Muscle layer of colon (tissue), 2 donors: ENCODE measurements around the gene OR5J2.
"Not testable (repeated sequence)": the region's sequence is repeated elsewhere in the genome, so short reads cannot be mapped to it uniquely, and the experiment has no call there.

Experiments used
- H3K27ac ChIP-seq: one replicate; pipeline ENCODE4 v1.7.0; 2013; ENCODE audit warnings: low read depth, mild to moderate bottlenecking, low read length, moderate library complexity
- H3K27me3 ChIP-seq, 2 donors: one replicate each; pipeline ENCODE4 v1.7.0; 2013; ENCODE audit warnings: low read length in 2 of 2, mild to moderate bottlenecking in 2 of 2; ENCODE audit not compliant: insufficient read depth in 2 of 2, control insufficient read depth in 1 of 2
- H3K36me3 ChIP-seq: one replicate; pipeline ENCODE4 v1.7.0; 2013; ENCODE audit warnings: mild to moderate bottlenecking, low read length; ENCODE audit not compliant: insufficient read depth
- H3K4me1 ChIP-seq: one replicate; pipeline ENCODE4 v1.7.0; 2013; ENCODE audit warnings: mild to moderate bottlenecking, low read length; ENCODE audit not compliant: insufficient read depth
- H3K4me3 ChIP-seq, 2 donors: one replicate each; pipeline ENCODE4 v1.7.0; 2013; ENCODE audit warnings: low read length in 2 of 2, low read depth in 1 of 2, mild to moderate bottlenecking in 1 of 2, moderate library complexity in 1 of 2
- H3K9ac ChIP-seq: one replicate; pipeline ENCODE4 v1.7.0; 2013; ENCODE audit warnings: low read length
- H3K9me3 ChIP-seq: one replicate; pipeline ENCODE4 v1.7.0; 2013; ENCODE audit warnings: mild to moderate bottlenecking, low read length
- donor health status: abdominal sarcoma.
- donor health status: Adenocarcinoma of cecum.

OR5J2 gene

GRCh38 chr11:56176318-56176717 is at the start of gene OR5J2:
Gene OR5J2 (plus strand): TSS chr11:56176618. CDS start chr11:56176618, 0 bp downstream.
- no peak within 1 kb of the TSS for H3K4me3 ChIP-seq
- H3K9me3 ChIP-seq: no peaks in the 10 kb centered on the region
- no peak within 1 kb of the TSS for H3K27ac ChIP-seq
- no peaks in the 10 kb centered on the region for H3K27me3 ChIP-seq
- no peaks in the 10 kb centered on the region for H3K4me1 ChIP-seq
- H3K9ac ChIP-seq: no peak within 1 kb of the TSS
- H3K36me3 ChIP-seq: no peaks in the 10 kb centered on the region

- Histone ChIP-seq H3K4me1 (no peaks in the 10 kb centered on the region), H3K9ac (no peak within 1 kb of the TSS), H3K36me3 (no peaks in the 10 kb centered on the region), H3K4me3 (no peak within 1 kb of the TSS), H3K27ac (no peak within 1 kb of the TSS), H3K9me3 (no peaks in the 10 kb centered on the region), H3K27me3 (no peaks in the 10 kb centered on the region)
Observed at GRCh38 chr11:56140151-56140661, 36.2 kb upstream of the OR5J2 start, which contains the start of gene OR8J3. Gene OR8J3 (minus strand): TSS chr11:56140201. CDS start chr11:56137718, 2,483 bp downstream.

- not testable (repeated sequence) for H3K4me3 ChIP-seq, H3K4me1 ChIP-seq, H3K9ac ChIP-seq, H3K27ac ChIP-seq, H3K27me3 ChIP-seq, H3K9me3 ChIP-seq, H3K36me3 ChIP-seq
Observed at GRCh38 chr11:56143681-56144080, 32.7 kb upstream of the OR5J2 start.

- H3K27me3 ChIP-seq: no peaks in the 10 kb centered on the region
- H3K4me3 ChIP-seq: no peak overlapping the region
- H3K27ac ChIP-seq: no peak overlapping the region
- H3K9me3 ChIP-seq: no peaks in the 10 kb centered on the region
- H3K9ac ChIP-seq: no peak overlapping the region
- no peaks in the 10 kb centered on the region for H3K4me1 ChIP-seq
- H3K36me3 ChIP-seq: no peaks in the 10 kb centered on the region
Observed at GRCh38 chr11:56151376-56151775, 25.0 kb upstream of the OR5J2 start.

DNA sequence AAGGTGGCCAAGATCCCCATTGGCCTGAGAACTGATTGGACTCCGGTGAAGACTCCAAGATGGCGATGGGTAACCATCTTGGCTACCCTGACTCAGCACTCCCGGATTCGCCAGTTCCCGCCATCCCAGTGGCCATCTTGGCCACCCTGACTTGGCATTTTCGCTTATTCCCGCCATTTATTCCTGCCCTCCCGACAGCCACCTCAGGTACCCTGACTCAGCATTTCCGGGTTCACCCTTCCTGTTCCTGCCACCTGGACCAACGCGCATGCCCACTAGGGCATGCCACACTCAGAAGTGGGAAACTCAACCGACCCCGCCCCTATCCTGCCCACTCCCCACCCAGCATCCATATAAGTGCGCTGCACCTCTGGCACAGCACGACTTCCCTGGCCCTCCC is 24.1 kb upstream of the OR5J2 start:
- no peak overlapping the region for H3K4me3 ChIP-seq

GRCh38 chr11:56160217-56160616 is 16.2 kb upstream of the OR5J2 start, which contains the start of gene OR8K5:
Gene OR8K5 (minus strand): TSS chr11:56160317. CDS start chr11:56160317, 0 bp downstream.
- Histone ChIP-seq H3K36me3 (no peaks in the 10 kb centered on the region), H3K9me3 (no peaks in the 10 kb centered on the region), H3K9ac (no peak within 1 kb of the TSS), H3K27ac (no peak within 1 kb of the TSS), H3K4me3 (no peak within 1 kb of the TSS), H3K27me3 (no peaks in the 10 kb centered on the region), H3K4me1 (no peaks in the 10 kb centered on the region)

More for the DNA sequence above, 24.1 kb upstream of the OR5J2 start:
- Histone ChIP-seq H3K27ac (no peak overlapping the region), H3K9me3 (no peaks in the 10 kb centered on the region), H3K36me3 (no peaks in the 10 kb centered on the region), H3K9ac (no peak overlapping the region), H3K4me1 (no peaks in the 10 kb centered on the region), H3K27me3 (no peaks in the 10 kb centered on the region)

DNA sequence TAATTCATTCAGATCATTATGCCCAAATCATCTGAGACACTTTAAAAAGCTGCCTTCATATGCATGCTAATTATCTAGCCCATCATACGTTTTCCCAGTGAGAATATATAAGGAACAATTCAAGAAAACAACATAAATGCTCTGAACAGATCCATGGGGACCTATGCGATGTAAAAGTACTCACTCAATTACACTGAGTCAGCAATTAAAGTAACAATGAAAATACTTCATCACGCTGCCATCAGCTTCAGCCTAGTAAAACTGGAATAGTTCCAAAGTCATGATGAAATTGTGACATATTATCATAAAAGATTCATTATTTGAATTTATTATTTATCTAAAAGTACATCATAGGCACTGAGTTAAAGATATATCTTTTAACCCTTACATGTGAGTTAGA is 12.6 kb upstream of the OR5J2 start:
- H3K27ac ChIP-seq: no peak overlapping the region
- no peak overlapping the region for H3K9ac ChIP-seq
- no peaks in the 10 kb centered on the region for H3K9me3 ChIP-seq
- no peak overlapping the region for H3K4me3 ChIP-seq
- H3K4me1 ChIP-seq: no peaks in the 10 kb centered on the region
- H3K27me3 ChIP-seq: no peaks in the 10 kb centered on the region
- H3K36me3 ChIP-seq: no peaks in the 10 kb centered on the region

DNA sequence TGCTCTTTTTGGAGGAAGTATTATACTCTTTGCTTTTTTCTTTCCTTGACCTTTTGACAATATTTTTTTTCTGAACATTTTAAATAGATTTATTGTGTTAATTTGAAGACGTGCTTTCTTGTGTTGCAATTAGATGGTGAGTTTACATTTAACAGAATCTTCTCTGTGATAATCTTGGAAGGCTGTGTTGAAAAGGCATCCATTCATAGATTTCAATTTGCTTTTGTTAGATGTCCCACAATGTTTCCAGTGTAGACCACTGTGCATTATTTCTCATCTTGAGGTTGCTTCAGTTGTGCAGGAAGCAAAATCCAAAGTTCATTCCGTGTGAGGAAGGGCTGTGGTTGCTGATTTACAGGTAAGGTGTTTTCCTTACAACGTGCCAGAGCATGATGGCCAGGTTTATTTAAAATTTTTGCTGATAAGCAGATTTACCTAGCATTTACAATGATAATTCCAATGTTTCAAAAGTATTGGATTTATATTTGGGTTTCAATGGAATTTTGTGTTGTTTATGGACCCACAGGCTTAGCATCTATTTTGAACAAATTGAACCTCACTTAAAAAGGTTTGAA is 4.1 kb upstream of the OR5J2 start:
- H3K36me3 ChIP-seq: no peaks in the 10 kb centered on the region
- H3K9me3 ChIP-seq: no peaks in the 10 kb centered on the region
- H3K27ac ChIP-seq: no peak overlapping the region
- no peaks in the 10 kb centered on the region for H3K4me1 ChIP-seq
- no peak overlapping the region for H3K9ac ChIP-seq
- H3K27me3 ChIP-seq: no peaks in the 10 kb centered on the region
- H3K4me3 ChIP-seq: no peak overlapping the region

GRCh38 chr11:56183459-56183858 is 7.0 kb downstream of the OR5J2 start:
- no peaks in the 10 kb centered on the region for H3K36me3 ChIP-seq
- H3K4me1 ChIP-seq: no peaks in the 10 kb centered on the region
- H3K27me3 ChIP-seq: no peaks in the 10 kb centered on the region
- no peaks in the 10 kb centered on the region for H3K9me3 ChIP-seq
- no peak overlapping the region for H3K4me3 ChIP-seq
- no peak overlapping the region for H3K27ac ChIP-seq
- no peak overlapping the region for H3K9ac ChIP-seq

- H3K27ac ChIP-seq: no peak overlapping the region
Observed at GRCh38 chr11:56188602-56189001, 12.2 kb downstream of the OR5J2 start.

DNA sequence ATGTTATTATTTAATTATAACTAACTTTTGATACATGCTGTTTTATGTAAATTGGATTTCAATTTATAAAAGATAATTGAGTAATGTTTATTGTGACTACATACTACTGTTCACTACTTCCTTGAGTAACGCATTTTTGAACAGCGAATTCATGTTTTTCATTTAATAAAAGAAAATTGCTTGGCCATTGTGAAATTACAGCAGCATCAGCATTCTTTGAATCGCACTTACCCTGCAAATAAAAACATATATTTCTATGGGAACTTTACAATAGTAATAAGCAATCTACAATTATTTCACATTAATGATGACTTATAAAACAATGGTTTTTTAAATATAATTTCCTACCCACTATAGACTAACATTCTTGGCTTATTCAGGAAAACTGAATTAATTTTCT is 20.3 kb downstream of the OR5J2 start:
- H3K36me3 ChIP-seq: no peaks in the 10 kb centered on the region
- no peaks in the 10 kb centered on the region for H3K27me3 ChIP-seq
- no peak overlapping the region for H3K27ac ChIP-seq
- no peaks in the 10 kb centered on the region for H3K9me3 ChIP-seq
- no peak overlapping the region for H3K9ac ChIP-seq
- no peak overlapping the region for H3K4me3 ChIP-seq
- no peaks in the 10 kb centered on the region for H3K4me1 ChIP-seq

More at GRCh38 chr11:56188602-56189001, 12.2 kb downstream of the OR5J2 start:
- H3K27me3 ChIP-seq: no peaks in the 10 kb centered on the region
- H3K36me3 ChIP-seq: no peaks in the 10 kb centered on the region
- no peak overlapping the region for H3K9ac ChIP-seq
- no peaks in the 10 kb centered on the region for H3K4me1 ChIP-seq
- no peak overlapping the region for H3K4me3 ChIP-seq
- H3K9me3 ChIP-seq: no peaks in the 10 kb centered on the region

- Histone ChIP-seq H3K27me3 (no peaks in the 10 kb centered on the region), H3K9ac (no peak overlapping the region), H3K4me1 (no peaks in the 10 kb centered on the region), H3K4me3 (no peak overlapping the region), H3K36me3 (no peaks in the 10 kb centered on the region), H3K9me3 (no peaks in the 10 kb centered on the region), H3K27ac (no peak overlapping the region)
Observed at GRCh38 chr11:56197367-56197766, 20.9 kb downstream of the OR5J2 start.
